NCI-H82 treated with DMSO at 0.1 percent for 48 hours (cell line): ENCODE measurements around the gene A1CF.

Experiments used
- DNase-seq: peaks from one replicate; lab custom pipeline; 2025; ENCODE audit not compliant: unreplicated experiment; lab: John Stamatoyannopoulos, UW

Gene A1CF

DNA sequence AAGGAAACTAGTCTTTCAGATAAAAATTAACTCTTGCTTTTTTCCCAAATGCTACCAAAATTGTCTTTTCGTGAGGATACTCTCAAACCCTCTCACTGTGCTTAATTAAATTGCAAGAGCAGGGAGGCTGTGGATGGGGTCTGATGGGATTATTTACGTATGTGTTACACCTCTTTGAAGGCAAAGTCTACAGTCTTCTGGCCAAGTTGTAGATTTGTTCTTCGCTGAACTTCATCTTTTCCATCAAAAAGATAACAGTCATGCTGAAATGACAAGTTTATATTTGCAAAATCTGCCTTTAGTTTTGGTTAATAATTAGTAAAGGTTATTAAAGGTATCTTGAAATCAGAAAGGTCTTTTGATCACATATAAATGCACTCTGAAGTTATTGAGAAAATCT lies 22.7 kb downstream of the A1CF start:
- DNase-seq = no peak

GRCh38 chr10:50861370-50861769 lies 24.1 kb downstream of the A1CF start:
- no peak for DNase-seq

DNA sequence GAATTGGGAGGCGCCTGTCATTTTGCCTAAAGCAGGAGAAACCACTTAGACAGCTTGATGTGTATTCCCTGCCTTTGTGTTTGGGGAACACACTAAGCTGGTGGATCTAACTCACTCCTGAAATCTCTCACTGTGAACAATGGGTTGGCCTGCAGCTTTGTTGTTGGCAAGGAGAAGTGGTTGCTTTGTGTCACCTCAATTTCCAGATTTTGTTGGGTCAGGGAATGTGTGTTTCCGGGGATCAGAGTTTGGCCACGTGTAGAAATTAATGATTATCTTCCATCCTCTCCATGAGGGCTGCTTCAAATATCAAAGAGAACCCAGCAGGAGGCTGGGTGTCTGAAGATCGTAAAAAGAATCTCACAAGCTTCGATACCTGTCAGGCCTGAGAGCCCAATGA lies 27.8 kb downstream of the A1CF start:
- DNase-seq = no peak

DNA sequence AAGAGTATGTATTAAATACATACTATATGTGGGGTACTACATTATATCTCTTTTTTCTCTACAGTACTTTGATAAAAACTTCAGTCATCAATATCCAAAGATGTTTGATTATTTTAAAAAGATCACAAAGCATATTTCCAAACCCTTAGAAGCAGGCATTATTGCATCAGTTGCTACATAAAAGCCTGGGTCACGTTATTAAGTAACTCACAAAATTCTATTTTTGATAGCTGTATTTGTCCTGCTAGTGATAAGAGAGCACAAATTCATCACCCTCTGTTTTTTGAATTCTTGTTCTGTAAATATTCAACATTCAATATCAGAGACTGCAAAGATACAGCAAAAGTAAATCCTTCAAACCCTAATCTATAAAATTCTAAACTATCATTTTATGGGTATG lies 30.0 kb downstream of the A1CF start:
- no peak for DNase-seq

GRCh38 chr10:50855015-50855414 lies 30.4 kb downstream of the A1CF start:
- no peak for DNase-seq

DNA sequence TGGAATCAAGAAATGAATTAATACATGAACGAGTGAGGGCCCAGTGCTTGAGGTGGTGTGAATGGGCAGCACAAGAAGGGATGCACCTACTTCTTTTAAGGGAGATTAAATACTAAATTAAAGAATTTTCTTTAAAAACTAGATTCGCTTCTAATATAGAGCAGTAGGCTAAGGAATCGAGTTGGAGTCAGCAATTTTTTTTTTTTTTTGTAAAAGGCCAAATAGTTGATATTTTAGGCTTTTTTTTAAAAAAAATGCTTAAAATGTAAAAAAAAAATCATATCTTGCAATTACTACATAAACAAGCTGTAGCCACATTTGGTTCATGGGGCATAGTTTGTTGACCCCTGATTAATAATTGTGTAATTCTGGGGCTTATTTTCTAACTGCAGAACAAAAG lies 31.9 kb downstream of the A1CF start:
- no peak for DNase-seq

DNA sequence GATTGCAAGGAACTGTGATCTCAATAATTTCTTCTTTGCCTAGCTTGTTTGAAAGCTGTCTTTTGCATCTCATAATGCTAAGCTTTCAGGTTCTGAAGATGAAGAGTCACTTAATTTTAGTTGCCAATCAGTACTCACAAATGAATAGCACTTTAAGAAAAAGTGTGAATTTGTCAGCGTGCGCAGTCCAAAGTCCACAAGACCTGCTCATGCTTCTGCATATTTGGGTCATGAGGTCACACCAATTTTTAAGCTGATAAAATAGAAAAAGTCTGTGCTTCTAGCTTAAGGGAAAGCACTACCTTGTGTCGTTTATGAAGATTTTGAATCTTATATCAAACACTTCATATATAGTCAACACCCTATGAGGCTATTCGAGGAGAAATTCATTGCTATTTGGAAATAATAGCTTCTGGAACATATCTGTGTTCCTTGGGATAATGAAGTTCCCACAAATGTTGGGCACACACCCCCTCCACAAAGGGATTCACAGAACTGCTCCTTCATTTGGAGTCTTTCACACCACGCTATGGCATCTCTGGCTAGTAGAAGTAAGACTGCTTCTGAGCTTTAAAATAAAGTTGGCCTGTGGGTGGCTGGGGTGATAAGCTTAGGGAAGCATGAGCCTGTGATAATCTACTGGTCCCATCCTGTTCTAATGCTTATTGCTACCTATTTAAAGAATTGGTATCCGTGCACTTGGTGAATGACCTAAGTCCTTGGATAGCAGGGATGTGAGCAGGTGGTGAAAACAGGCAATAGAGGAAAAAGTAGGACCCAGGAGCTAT lies 33.3 kb downstream of the A1CF start:
- no peak for DNase-seq

DNA sequence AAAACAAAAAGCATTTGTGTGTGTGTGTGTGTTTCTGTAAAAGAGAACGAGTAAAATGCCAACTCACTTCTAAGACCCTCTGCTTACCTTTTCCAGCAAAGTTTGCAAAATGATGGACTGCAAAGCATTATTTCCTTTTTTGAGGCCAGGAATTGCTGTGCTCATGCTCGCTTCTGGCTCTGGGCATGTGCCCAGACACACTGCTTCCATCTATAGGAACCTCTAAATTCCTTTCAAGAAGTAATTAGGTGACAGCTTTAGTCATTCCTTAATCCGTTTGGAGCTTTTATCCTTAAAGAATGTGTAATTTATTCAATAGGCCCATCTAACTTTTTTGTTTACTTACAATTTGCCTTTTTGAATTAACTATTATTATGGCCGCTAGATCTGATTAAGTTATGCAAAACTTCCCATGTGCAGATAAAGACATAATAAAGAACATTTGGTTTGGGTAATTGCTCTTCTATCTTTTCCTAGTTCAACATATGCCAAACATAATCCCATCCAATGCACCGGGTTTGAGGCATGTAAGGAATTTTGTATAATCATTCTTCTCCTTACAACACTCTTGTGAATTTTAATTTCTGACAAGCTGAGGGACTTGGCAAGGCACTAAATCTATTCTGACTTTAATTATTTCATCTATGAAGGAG lies 34.7 kb downstream of the A1CF start:
- no peak for DNase-seq

- no peak for DNase-seq
These were observed 38.7 kb downstream of the A1CF start for GRCh38 chr10:50846753-50847152.

- no peak for DNase-seq
These were observed 48.3 kb downstream of the A1CF start for GRCh38 chr10:50837095-50837494.

GRCh38 chr10:50832171-50832751 lies 53.2 kb downstream of the A1CF start:
- no peak for DNase-seq

GRCh38 chr10:50830066-50830465 lies 55.4 kb downstream of the A1CF start:
- no peak for DNase-seq

DNA sequence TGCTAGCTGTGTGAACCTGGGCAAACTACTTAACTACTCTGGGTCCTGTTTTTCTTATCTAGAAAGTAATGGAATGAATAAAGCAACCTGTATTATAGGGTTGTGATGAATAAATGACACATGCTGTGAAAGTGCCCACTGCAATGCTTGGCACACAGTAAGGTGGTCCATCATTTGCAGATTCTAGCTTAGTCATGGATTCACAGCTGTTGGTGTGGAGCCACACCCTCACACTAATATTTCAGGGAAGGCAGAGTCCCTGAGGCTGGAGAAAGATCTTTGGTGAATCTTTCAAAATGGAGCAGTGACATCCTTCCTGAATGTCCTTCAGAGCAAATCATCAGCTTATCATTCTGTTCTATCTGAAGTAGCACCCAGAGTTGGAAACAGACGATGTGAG lies 60.6 kb downstream of the A1CF start:
- no peak for DNase-seq

DNA sequence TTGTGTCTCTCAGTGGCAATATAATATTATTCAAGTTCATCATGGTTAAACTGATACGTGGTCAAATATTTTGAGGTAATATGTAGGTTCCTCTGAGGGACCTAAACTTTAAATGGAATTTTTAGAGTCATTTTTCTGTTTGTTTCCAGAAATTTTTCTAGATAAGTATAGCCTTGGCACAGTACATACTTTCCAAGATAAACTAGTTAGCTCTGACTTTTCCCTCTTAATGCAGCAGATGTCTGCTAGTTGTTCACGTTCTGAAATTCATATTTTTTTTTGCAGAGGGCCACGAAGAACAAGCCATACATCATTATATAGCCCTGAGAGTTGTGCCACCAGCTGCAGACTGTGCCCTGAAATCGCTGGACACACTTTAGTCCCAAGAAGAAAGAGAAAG lies 61.6 kb downstream of the A1CF start:
- DNase-seq = no peak

- DNase-seq = no peak
These were observed 75.8 kb downstream of the A1CF start for GRCh38 chr10:50809596-50809995.

- no peak for DNase-seq
These were observed 77.3 kb downstream of the A1CF start for GRCh38 chr10:50807851-50808776.

DNA sequence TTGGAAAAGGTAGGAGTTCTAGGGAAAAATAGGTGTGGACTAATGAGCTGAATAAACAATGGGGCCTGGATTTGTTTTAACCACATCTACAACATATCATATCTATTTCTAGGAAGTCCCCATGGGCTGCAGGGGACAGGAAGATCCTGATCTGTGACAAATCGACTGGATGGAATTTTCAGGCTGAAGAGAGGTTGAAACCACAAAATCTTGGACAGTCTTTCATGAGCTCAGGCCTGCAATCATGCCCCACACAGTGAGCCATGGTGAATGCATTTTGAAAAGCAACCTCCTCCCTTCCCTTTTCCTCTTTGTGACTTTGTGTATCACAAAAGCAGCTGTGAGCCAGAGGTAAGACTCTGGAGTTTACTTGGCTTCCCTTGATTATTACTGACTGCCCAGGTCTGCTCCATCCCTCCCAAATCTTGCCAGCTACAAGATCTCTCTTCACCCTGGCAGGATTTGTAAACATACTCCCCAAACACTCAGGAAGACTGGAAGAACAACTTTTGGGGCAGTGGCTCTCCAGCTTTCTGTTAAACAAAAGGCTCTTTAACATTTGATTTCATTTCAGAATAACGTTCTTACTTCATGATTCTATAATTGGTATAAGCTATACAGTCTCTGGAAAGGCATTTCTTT lies 79.3 kb downstream of the A1CF start:
- DNase-seq = no peak

GRCh38 chr10:50799595-50799994 lies 85.8 kb downstream of the A1CF start:
- no peak for DNase-seq

DNA sequence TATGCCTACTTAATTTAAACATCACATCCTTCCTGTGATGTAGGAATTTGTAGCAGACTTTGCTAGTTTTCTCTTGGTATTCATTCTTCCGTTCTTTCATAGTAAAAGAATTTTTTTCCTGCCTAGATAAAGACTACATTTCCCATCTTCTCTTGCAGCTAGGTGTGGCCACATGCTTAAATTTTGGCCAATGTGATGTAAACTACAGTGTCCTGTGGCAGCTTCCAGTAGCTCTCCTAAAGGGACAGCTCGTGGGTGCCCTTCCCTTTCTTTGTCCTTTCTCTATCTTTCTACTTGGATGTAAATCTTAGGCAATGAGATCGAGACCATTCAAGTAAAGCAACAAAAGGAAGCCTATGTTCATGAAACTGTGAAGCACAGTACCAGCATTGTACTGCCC lies 87.1 kb downstream of the A1CF start:
- no peak for DNase-seq

DNA sequence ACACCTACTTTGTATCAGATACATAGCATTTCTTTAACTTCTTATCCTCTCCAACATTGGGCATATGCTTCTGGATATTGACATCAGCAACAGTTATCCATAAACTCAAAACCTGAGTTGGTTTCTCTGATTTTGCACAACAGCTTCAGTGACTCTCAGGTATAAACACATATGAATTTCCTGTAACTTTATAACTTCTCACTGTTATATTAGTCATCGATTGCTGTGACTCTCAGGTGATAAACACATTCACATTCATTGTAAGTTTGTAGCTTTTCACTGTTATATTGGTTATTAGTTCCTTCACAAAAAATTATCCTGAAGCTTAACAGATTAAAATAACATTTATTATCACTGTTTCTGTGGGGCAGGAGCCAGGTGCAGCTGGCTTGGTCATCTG lies 88.7 kb downstream of the A1CF start:
- no peak for DNase-seq

GRCh38 chr10:50794490-50794889 lies 90.9 kb downstream of the A1CF start:
- DNase-seq = no peak
